Measurements from ENCODE around the gene ITK. TPM values are rescaled to one million over a fixed set of nuclear protein-coding genes. Genes with fewer than 3 reads are reported as not detected.
"Not testable (repeated sequence)": the region's sequence is repeated elsewhere in the genome, so short reads cannot be mapped to it uniquely, and the experiment has no call there.

Gene ITK
- total RNA-seq, 1 donor from 2014 or later = under 0.01 TPM

DNA sequence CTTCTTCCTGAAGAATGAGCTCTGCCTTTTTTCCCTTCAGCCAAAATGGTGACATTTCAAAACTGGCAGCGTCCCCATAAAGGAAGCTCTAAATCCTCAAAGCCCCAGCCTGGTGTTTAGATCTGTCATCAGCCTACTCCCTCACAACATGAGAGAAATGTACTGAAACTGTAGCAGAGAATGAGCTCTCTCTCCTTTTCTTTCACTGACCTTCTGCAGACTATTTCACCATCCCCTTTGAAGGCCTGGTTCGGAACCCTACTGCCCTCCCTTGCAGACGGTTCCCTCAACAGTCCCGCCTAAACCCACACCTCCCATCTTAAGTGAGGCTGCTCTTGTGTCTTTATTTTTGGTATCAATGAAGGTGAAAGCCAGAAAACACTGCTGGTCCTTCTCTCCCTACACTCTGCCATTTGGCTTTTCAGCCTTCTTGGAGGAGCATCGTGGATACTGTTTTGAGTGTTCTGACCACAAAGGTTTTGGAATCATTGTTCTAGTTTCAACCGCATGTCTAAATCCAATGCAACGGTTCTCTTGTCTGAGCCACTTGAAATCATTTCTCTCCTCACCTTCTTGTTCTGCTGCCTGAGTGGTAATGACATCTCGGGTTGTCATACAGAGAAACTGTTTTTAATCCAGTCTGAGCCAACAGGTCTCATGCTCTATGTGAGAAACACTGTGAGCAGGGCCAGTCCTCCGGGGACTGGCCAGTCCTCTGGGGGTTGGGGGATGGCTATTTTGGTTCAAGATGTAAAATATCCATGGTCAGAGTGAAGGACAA, 39.0 kb downstream of the ITK start:
- no peaks in the 10 kb centered on the region for H3K27me3 ChIP-seq (ENCODE audit: control insufficient read depth in 3 of 3, insufficient read depth in 3 of 3, low read length in 3 of 3)
- no peak overlapping the region for H3K9ac ChIP-seq (ENCODE audit: low read depth in 1 of 3, low read length in 3 of 3)
- no peaks in the 10 kb centered on the region for H3K4me1 ChIP-seq (ENCODE audit: control insufficient read depth in 3 of 3, insufficient read depth in 3 of 3, low read length in 3 of 3)
- no peaks in the 10 kb centered on the region for H3K36me3 ChIP-seq (ENCODE audit: control insufficient read depth in 3 of 3, insufficient read depth in 3 of 3, low read length in 3 of 3)
- no peak overlapping the region for H3K4me3 ChIP-seq (ENCODE audit: low read length in 3 of 3)
- no peak overlapping the region for H3K27ac ChIP-seq (ENCODE audit: low read depth, low read length)
- H3K9me3 ChIP-seq (ENCODE audit: control insufficient read depth in 3 of 3, low read length in 3 of 3) = no peaks in the 10 kb centered on the region

DNA sequence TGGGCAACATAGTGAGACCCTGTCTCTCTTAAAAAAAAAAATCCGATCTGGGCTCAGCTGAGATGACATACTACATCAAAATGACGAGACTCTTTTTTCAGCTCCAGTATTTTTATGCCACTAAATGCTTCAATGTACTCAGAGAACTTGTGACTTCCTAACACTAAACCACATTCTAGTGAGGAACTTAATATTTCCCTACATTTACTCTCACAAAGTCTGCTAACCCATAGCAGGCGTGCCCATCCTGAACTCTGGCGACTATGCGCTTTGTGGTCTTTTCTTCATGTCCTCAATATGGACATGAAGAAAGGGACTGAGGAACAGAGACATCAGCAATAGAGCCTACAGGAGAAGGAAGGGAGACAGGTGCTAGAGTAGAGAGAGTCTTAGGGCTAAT, 41.3 kb downstream of the ITK start:
- Histone ChIP-seq H3K4me3 (ENCODE audit: low read length in 3 of 3) (no peak overlapping the region), H3K4me1 (ENCODE audit: control insufficient read depth in 3 of 3, insufficient read depth in 3 of 3, low read length in 3 of 3) (no peaks in the 10 kb centered on the region), H3K9ac (ENCODE audit: low read depth in 1 of 3, low read length in 3 of 3) (no peak overlapping the region), H3K9me3 (ENCODE audit: control insufficient read depth in 3 of 3, low read length in 3 of 3) (no peaks in the 10 kb centered on the region), H3K36me3 (ENCODE audit: control insufficient read depth in 3 of 3, insufficient read depth in 3 of 3, low read length in 3 of 3) (no peaks in the 10 kb centered on the region), H3K27ac (ENCODE audit: low read depth, low read length) (no peak overlapping the region), H3K27me3 (ENCODE audit: control insufficient read depth in 3 of 3, insufficient read depth in 3 of 3, low read length in 3 of 3) (no peaks in the 10 kb centered on the region)

DNA sequence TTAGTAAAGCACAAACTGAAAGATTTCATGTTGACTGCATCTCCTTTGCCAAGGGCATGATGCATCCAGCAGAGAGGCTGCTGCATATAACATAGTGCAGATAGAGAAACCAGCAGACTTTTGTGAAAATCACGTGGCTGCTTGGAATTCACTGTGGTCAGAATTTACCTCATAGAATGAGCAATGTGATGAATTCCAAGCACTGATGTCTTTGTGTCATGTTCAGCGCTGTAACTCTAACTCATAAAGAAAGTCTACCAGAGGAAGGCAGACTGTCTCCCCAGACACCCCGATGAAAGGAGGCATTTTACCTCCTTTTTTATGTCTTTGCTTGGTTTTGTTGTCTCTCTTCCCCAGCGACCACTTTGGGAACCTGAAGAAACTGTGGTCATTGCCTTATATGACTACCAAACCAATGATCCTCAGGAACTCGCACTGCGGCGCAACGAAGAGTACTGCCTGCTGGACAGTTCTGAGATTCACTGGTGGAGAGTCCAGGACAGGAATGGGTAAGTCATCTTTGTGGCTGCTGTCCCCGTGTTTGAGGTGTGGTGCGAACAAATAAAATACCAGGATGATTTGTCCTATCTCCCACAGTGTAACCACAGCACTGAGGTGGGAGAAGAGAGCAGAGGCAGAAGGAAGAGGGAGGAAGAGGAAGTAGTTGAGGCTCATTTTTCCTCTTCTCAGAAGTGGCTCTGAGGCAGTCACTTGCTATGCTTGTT, 42.0 kb downstream of the ITK start:
- no peaks in the 10 kb centered on the region for H3K27me3 ChIP-seq (ENCODE audit: control insufficient read depth in 3 of 3, insufficient read depth in 3 of 3, low read length in 3 of 3)
- no peak overlapping the region for H3K4me3 ChIP-seq (ENCODE audit: low read length in 3 of 3)
- no peak overlapping the region for H3K27ac ChIP-seq (ENCODE audit: low read depth, low read length)
- H3K36me3 ChIP-seq (ENCODE audit: control insufficient read depth in 3 of 3, insufficient read depth in 3 of 3, low read length in 3 of 3) = no peaks in the 10 kb centered on the region
- no peaks in the 10 kb centered on the region for H3K4me1 ChIP-seq (ENCODE audit: control insufficient read depth in 3 of 3, insufficient read depth in 3 of 3, low read length in 3 of 3)
- H3K9me3 ChIP-seq (ENCODE audit: control insufficient read depth in 3 of 3, low read length in 3 of 3) = no peaks in the 10 kb centered on the region
- no peak overlapping the region for H3K9ac ChIP-seq (ENCODE audit: low read depth in 1 of 3, low read length in 3 of 3)

DNA sequence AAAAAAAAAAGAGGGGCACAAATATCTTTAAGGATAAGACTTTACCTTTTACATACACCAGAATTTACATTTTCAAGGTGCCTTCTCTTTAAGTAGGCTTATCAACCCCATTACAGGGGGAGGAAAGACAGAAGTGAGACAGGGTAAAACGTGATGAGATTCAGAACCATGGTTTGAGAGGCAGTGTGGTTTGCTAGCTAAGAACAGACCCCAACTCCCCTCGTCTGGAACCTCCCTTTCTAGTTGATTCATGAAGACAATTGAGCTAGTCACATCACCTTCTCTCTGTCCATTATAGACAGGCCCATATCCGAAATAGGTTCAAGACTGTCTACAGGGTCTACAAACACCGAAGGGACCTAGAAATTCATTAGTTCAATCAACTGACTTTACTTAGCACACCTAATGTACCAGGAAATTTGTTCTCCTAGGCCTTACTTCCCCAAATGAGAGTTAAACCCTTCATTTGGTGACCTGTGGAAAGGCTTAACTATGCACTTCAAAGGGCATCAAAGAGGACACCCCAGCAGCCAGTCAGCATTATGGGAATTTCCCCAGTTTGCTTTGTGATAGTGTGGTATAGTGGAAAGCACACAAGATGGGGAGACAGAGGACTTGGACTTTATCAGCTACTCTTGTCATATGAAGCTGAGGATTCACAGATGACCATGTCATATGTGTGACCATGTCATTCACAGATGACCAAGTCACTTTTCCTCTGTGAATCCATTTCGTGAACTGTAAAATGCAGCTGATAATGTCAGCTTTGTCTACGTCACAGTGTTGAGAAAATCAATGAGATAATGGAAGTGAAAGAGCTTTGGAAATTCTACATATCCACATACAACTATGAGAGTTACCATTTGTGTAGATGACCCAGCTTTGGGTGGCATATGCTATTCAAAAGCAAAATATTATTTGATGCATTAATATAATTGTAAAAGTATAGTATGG, 45.1 kb downstream of the ITK start:
- no peak overlapping the region for H3K27ac ChIP-seq (ENCODE audit: low read depth, low read length)
- H3K9me3 ChIP-seq (ENCODE audit: control insufficient read depth in 3 of 3, low read length in 3 of 3) = no peaks in the 10 kb centered on the region
- H3K4me1 ChIP-seq (ENCODE audit: control insufficient read depth in 3 of 3, insufficient read depth in 3 of 3, low read length in 3 of 3) = no peaks in the 10 kb centered on the region
- H3K4me3 ChIP-seq (ENCODE audit: low read length in 3 of 3) = no peak overlapping the region
- H3K36me3 ChIP-seq (ENCODE audit: control insufficient read depth in 3 of 3, insufficient read depth in 3 of 3, low read length in 3 of 3) = no peaks in the 10 kb centered on the region
- H3K9ac ChIP-seq (ENCODE audit: low read depth in 1 of 3, low read length in 3 of 3) = no peak overlapping the region
- H3K27me3 ChIP-seq (ENCODE audit: control insufficient read depth in 3 of 3, insufficient read depth in 3 of 3, low read length in 3 of 3) = no peaks in the 10 kb centered on the region

DNA sequence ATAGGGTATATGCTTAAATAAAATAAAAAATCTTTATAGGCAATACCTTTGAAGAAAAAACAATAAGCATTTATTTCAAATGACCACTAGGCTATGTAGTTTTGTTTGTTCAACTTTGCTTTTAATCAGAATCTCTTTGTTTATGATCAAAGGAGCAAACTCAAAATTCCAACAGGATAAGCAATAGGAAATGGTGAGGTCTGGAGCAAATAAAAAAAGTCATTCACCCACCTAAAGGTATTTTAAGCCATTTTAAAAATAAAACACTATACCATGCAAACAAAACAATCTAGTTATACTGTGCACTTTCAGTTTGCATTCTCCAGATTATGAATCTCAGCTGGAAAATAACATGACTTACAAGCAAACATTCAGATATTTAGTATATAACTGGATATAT, 50.0 kb downstream of the ITK start:
- H3K27me3 ChIP-seq (ENCODE audit: control insufficient read depth in 3 of 3, insufficient read depth in 3 of 3, low read length in 3 of 3) = no peaks in the 10 kb centered on the region
- no peaks in the 10 kb centered on the region for H3K36me3 ChIP-seq (ENCODE audit: control insufficient read depth in 3 of 3, insufficient read depth in 3 of 3, low read length in 3 of 3)
- H3K9ac ChIP-seq (ENCODE audit: low read depth in 1 of 3, low read length in 3 of 3) = no peak overlapping the region
- no peaks in the 10 kb centered on the region for H3K9me3 ChIP-seq (ENCODE audit: control insufficient read depth in 3 of 3, low read length in 3 of 3)
- no peak overlapping the region for H3K27ac ChIP-seq (ENCODE audit: low read depth, low read length)
- H3K4me1 ChIP-seq (ENCODE audit: control insufficient read depth in 3 of 3, insufficient read depth in 3 of 3, low read length in 3 of 3) = no peaks in the 10 kb centered on the region
- no peak overlapping the region for H3K4me3 ChIP-seq (ENCODE audit: low read length in 3 of 3)

DNA sequence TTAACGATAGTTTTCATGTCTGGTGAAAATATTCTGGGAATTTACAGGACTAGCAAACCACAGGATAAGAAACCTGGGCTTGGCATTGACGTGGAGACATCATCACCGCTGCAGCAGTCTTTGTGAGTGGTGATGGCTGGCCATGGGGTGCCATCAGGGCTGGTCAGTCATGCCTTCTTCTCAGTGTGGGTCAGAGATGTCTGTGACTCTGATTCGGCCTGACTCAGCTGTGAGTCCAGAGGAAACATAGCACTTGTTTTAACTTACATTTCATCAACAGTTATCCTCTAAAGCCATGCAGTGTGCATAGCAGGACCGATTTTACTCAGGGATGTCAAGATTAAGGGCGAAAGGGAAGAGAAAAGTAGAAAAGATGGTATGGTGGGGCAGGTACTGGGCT, 52.1 kb downstream of the ITK start:
- Histone ChIP-seq H3K4me1 (ENCODE audit: control insufficient read depth in 3 of 3, insufficient read depth in 3 of 3, low read length in 3 of 3) (no peaks in the 10 kb centered on the region), H3K9me3 (ENCODE audit: control insufficient read depth in 3 of 3, low read length in 3 of 3) (no peaks in the 10 kb centered on the region), H3K9ac (ENCODE audit: low read depth in 1 of 3, low read length in 3 of 3) (no peak overlapping the region), H3K27ac (ENCODE audit: low read depth, low read length) (no peak overlapping the region), H3K36me3 (ENCODE audit: control insufficient read depth in 3 of 3, insufficient read depth in 3 of 3, low read length in 3 of 3) (no peaks in the 10 kb centered on the region), H3K4me3 (ENCODE audit: low read length in 3 of 3) (no peak overlapping the region), H3K27me3 (ENCODE audit: control insufficient read depth in 3 of 3, insufficient read depth in 3 of 3, low read length in 3 of 3) (no peaks in the 10 kb centered on the region)

DNA sequence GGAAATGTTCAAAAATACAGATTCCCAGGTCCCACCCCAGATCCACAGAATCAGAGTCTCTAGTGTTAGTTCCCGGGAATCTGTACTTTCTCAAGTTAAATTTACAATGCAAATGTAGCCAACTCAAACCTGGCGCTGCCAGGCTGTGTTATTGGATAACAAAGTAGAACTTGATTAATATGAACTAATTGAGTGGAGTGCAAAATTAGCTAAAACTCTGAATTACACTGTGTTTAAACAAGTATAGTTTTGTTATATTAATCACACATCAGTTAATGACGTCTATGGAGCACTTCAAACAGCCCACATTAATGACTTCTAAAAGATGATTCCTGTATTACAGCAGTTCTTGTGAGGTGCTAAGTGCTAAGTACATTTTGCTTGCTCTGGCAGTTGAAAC, 52.9 kb downstream of the ITK start:
- Histone ChIP-seq H3K36me3 (ENCODE audit: control insufficient read depth in 3 of 3, insufficient read depth in 3 of 3, low read length in 3 of 3) (no peaks in the 10 kb centered on the region), H3K4me1 (ENCODE audit: control insufficient read depth in 3 of 3, insufficient read depth in 3 of 3, low read length in 3 of 3) (no peaks in the 10 kb centered on the region), H3K9me3 (ENCODE audit: control insufficient read depth in 3 of 3, low read length in 3 of 3) (no peaks in the 10 kb centered on the region), H3K27me3 (ENCODE audit: control insufficient read depth in 3 of 3, insufficient read depth in 3 of 3, low read length in 3 of 3) (no peaks in the 10 kb centered on the region), H3K9ac (ENCODE audit: low read depth in 1 of 3, low read length in 3 of 3) (no peak overlapping the region), H3K4me3 (ENCODE audit: low read length in 3 of 3) (no peak overlapping the region), H3K27ac (ENCODE audit: low read depth, low read length) (no peak overlapping the region)

DNA sequence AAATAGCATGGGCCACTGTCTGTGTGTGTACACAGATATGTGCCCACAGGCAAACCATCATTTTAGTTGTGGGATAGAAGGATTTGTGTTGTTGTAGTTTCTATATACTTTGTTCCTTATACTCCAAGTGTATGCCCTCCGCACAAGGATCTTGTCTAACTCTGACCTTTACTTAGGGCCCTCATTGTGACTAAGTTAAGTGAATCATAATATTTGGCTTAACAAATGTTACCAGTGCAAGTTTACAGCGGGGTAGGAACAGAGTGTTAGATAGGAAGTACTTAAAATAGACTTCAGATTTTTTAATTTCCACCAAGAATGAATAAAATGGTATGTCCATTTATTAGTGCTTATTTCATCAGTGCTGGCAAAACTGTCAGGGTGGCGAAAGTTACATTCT, 55.8 kb downstream of the ITK start:
- no peak overlapping the region for H3K9ac ChIP-seq (ENCODE audit: low read depth in 1 of 3, low read length in 3 of 3)
- no peak overlapping the region for H3K27ac ChIP-seq (ENCODE audit: low read depth, low read length)
- no peak overlapping the region for H3K4me3 ChIP-seq (ENCODE audit: low read length in 3 of 3)
- H3K4me1 ChIP-seq (ENCODE audit: control insufficient read depth in 3 of 3, insufficient read depth in 3 of 3, low read length in 3 of 3) = no peaks in the 10 kb centered on the region
- H3K36me3 ChIP-seq (ENCODE audit: control insufficient read depth in 3 of 3, insufficient read depth in 3 of 3, low read length in 3 of 3) = no peaks in the 10 kb centered on the region
- H3K9me3 ChIP-seq (ENCODE audit: control insufficient read depth in 3 of 3, low read length in 3 of 3) = no peaks in the 10 kb centered on the region
- H3K27me3 ChIP-seq (ENCODE audit: control insufficient read depth in 3 of 3, insufficient read depth in 3 of 3, low read length in 3 of 3) = no peaks in the 10 kb centered on the region

DNA sequence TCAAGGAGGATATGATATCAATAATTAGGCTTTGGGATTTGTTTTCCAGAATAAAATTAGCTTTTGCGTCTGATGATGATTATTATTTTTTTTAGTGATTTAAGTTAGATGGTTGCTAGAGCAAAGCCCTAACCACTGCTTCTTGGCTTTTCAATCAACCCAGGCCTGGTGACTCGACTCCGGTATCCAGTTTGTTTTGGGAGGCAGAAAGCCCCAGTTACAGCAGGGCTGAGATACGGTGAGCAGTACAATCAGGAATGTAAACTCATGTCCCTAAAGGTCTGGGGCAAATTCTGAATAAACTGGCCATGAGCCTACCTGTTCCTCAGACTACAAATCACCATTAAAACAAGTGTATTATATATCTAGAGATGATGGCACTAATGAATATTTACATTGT, 60.8 kb downstream of the ITK start:
- H3K27ac ChIP-seq (ENCODE audit: low read depth, low read length) = no peak overlapping the region
- H3K4me3 ChIP-seq (ENCODE audit: low read length in 3 of 3) = no peak overlapping the region
- H3K4me1 ChIP-seq (ENCODE audit: control insufficient read depth in 3 of 3, insufficient read depth in 3 of 3, low read length in 3 of 3) = no peaks in the 10 kb centered on the region
- H3K9ac ChIP-seq (ENCODE audit: low read depth in 1 of 3, low read length in 3 of 3) = no peak overlapping the region
- H3K9me3 ChIP-seq (ENCODE audit: control insufficient read depth in 3 of 3, low read length in 3 of 3) = no peaks in the 10 kb centered on the region
- H3K36me3 ChIP-seq (ENCODE audit: control insufficient read depth in 3 of 3, insufficient read depth in 3 of 3, low read length in 3 of 3) = no peaks in the 10 kb centered on the region
- H3K27me3 ChIP-seq (ENCODE audit: control insufficient read depth in 3 of 3, insufficient read depth in 3 of 3, low read length in 3 of 3) = no peaks in the 10 kb centered on the region

DNA sequence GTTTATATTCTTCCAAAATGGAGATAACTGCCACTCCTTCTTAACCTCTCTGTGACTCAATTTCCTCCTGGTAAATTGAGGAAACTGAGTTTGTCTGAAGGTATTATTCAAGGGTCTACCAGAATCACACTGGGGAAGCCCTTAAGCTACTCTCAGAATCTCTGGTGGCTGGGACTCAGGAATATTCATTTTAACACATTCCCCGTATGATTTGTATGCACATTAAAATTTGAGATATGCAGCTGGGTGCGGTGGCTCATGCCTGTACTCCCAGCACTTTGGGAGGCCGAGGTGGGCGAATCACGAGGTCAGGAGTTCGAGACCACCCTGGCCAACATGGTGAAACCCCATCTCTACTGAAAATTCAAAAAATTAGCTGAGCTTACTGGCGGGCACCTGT, 64.1 kb downstream of the ITK start:
- not testable (repeated sequence) for H3K9me3 ChIP-seq (ENCODE audit: control insufficient read depth in 3 of 3, low read length in 3 of 3); H3K27me3 ChIP-seq (ENCODE audit: control insufficient read depth in 3 of 3, insufficient read depth in 3 of 3, low read length in 3 of 3); H3K9ac ChIP-seq (ENCODE audit: low read depth in 1 of 3, low read length in 3 of 3); H3K4me1 ChIP-seq (ENCODE audit: control insufficient read depth in 3 of 3, insufficient read depth in 3 of 3, low read length in 3 of 3); H3K36me3 ChIP-seq (ENCODE audit: control insufficient read depth in 3 of 3, insufficient read depth in 3 of 3, low read length in 3 of 3); H3K4me3 ChIP-seq (ENCODE audit: low read length in 3 of 3); H3K27ac ChIP-seq (ENCODE audit: low read depth, low read length)

All from skeletal muscle tissue (tissue), 4 donors.